ENCODE results near the gene SH2D6.

DNA sequence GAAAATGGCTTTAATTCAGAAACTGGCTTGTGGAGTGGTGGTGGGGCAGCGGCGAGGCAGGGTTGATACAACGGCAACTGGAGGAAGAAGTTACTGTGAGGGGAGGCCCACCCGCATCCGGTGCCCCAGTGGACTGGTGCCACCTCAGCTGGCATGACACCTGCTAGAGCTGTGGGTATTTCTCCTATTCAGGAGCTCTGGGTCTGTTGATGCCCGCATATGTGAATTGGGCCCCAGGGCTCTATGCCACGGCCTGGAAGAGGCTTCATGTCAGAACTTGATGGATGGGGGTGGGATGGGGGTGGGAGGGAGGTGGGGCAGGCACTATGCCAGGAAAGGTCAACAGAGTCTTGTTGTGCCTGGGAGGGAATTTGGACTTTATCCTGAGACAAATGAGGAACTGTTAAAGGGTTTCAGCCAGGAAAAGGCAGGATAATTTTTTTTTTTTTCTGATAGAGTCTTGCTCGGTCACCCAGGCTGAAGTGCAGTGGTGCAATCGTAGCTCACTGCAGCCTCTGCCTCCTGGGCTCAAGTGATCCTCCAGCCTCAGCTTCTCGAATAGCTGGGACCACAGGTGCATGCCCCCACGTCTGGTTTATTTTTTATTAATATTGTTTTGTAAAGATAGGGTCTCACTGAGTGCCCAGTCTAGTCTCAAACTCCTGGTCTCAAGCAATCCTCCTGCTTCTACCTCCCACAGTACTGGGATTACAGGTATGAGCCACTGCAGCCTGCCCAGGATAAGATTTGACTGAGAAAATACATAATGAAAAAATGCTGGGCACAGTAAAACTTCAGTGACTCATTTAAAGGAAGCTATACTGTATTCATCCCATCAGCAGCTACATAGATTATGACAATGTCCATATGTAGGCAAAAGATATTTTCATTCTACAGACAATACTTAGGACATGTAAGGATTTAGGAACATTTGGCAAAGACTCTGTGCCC lies 52.6 kb downstream of the SH2D6 start:
- TF ChIP-seq CTCF (IDR thresholded peaks at IDR 0.05 in 8 of 11, conservative IDR thresholded peaks at IDR 0.05 in 3 of 11) (no peak), POLR2A (IDR thresholded peaks at IDR 0.05) (no peak), POLR2AphosphoS5 (IDR thresholded peaks at IDR 0.05) (no peak)
